SK-N-MC (cell line): ENCODE data around the gene HOXA4.

Experiments used
- EZH2 ChIP-seq: fragments of 200-600 bp; sonication (generic); IDR thresholded peaks from one replicate; pipeline ENCODE4 v1.6.1; 2017; ENCODE audit warnings: antibody characterized with exemption
- POLR2AphosphoS5 ChIP-seq: IDR thresholded peaks from 2 replicates; pipeline ENCODE4 v1.6.1; 2012; ENCODE audit warnings: mild to moderate bottlenecking, low read depth, low read length, borderline replicate concordance

DNA sequence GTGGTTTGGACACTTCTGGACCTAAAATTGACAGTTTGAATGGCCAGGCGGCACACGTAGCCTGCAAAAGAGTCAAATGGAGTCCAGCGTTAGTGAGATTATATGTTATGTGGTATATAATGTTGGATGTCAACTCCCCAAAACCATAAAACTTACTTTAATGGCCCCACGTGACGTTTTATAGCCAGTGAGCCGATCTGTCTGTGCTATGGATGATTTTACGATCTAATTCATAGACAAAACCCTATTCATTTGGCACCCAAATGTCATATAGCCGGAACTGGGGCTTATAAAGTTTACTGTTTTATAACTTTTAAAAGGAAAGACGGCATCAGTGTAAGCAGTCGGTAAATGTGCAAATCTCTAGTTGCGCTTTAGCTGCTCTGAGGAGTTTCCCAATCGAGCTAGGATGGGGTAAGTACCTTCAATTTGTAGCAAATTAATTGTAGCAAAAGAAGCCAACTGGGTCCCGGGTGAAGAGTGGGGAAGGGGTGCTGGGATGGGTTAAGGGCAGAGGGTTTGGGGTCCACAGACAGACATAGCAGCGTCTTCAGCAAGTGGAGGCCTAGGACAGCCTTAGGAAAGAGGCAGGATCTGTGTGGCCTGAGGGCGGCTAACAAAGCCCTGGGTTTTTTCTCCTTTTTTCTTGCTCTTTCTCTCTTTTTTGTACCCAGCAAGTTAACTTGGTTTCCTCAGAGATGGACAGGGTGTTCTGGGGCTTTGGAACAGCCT, 9.7 kb upstream of the HOXA4 start:
- TF ChIP-seq EZH2 = no peak
- TF ChIP-seq POLR2AphosphoS5 = no peak
